ENCODE measurements around the gene MARCHF3.

GRCh38 chr5:126888175-126888574, 142.2 kb downstream of the MARCHF3 start:
- TF ChIP-seq RARB (CRISPR knock-in tag; IDR thresholded peaks at IDR 0.05) (no peak), TCF4 (CRISPR knock-in tag; IDR thresholded peaks at IDR 0.05; ENCODE audit: borderline replicate concordance) (no peak), OSR1 (CRISPR knock-in tag; IDR thresholded peaks at IDR 0.05) (no peak), POU6F1 (CRISPR knock-in tag; IDR thresholded peaks at IDR 0.05; ENCODE audit: borderline replicate concordance, low read depth) (no peak), PPARA (CRISPR knock-in tag; IDR thresholded peaks at IDR 0.05; ENCODE audit: borderline replicate concordance) (no peak), GLIS3 (CRISPR knock-in tag; IDR thresholded peaks at IDR 0.05) (no peak), ZFP30 (CRISPR knock-in tag; IDR thresholded peaks at IDR 0.05) (no peak), ZFP3 (CRISPR knock-in tag; IDR thresholded peaks at IDR 0.05) (no peak), TSHZ2 (CRISPR knock-in tag; IDR thresholded peaks at IDR 0.05) (no peak)
